Measurements from ENCODE around the gene PDIA2.
"Not testable (repeated sequence)": the region's sequence is repeated elsewhere in the genome, so short reads cannot be mapped to it uniquely, and the experiment has no call there.

PDIA2 gene

GRCh38 chr16:324451-325334 lies 41.7 kb downstream of the PDIA2 start:
- no peaks in the 10 kb centered on the region for H3K27me3 ChIP-seq (ENCODE audit: insufficient read depth, poor library complexity, severe bottlenecking)
- TF ChIP-seq GABPA (IDR thresholded peaks at IDR 0.05; ENCODE audit: low read depth) (no peak), REST (IDR thresholded peaks at IDR 0.05; ENCODE audit: insufficient replicate concordance, low read depth) (no peak), POLR2AphosphoS5 (IDR thresholded peaks at IDR 0.05; ENCODE audit: low read depth) (peak; percentile 64; the same call in 1 of the 2 replicates), SPI1 (IDR thresholded peaks at IDR 0.05; ENCODE audit: borderline replicate concordance, low read depth) (no peak)
- peak overlapping the region; percentile 64 for H3K27ac ChIP-seq (replicated peaks)
- DNase-seq (ENCODE audit: low read depth in 1 of 2, low spot score in 1 of 2), result peak in 1 of 2 experiments; percentile 58
- H3K4me3 ChIP-seq (replicated peaks; ENCODE audit: insufficient read depth, low read length), result no peak overlapping the region

GRCh38 chr16:325375-326145 lies 42.6 kb downstream of the PDIA2 start:
- no peak for TF ChIP-seq POLR2AphosphoS5 (IDR thresholded peaks at IDR 0.05; ENCODE audit: low read depth)
- no peak for TF ChIP-seq GABPA (IDR thresholded peaks at IDR 0.05; ENCODE audit: low read depth)
- no peak for TF ChIP-seq SPI1 (IDR thresholded peaks at IDR 0.05; ENCODE audit: borderline replicate concordance, low read depth)
- no peak for TF ChIP-seq REST (IDR thresholded peaks at IDR 0.05; ENCODE audit: insufficient replicate concordance, low read depth)
- TF ChIP-seq CTCF (IDR thresholded peaks at IDR 0.05; ENCODE audit: insufficient read depth, low read length), result no peak
- H3K27me3 ChIP-seq (ENCODE audit: insufficient read depth, poor library complexity, severe bottlenecking), result no peaks in the 10 kb centered on the region
- no peak for DNase-seq (ENCODE audit: low read depth in 1 of 2, low spot score in 1 of 2)
- peak overlapping the region; percentile 64 for H3K27ac ChIP-seq (replicated peaks)
- H3K4me3 ChIP-seq (replicated peaks; ENCODE audit: insufficient read depth, low read length), result no peak overlapping the region

DNA sequence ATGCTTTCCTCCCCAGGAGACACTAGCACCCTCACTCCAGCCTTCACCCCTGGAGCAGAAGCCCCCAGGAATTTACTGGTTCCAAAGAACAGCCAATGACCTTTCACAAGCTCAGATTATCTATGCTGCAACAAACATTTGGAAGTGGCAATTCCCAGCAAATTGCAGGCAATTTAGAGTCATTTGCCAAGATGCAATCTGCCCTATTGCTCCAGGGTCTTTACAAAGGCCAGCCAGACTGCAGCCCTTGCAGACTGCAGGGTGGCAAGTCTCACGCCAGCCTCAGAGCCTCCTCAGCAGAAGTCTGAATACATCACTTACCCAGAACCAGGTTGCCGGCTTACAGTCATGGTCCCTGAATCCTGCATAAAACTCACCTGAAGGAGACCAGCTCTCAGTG lies 47.8 kb downstream of the PDIA2 start:
- no peak for DNase-seq (ENCODE audit: low read depth in 1 of 2, low spot score in 1 of 2)
- no peaks in the 10 kb centered on the region for H3K27me3 ChIP-seq (ENCODE audit: insufficient read depth, poor library complexity, severe bottlenecking)
- 0 out of 2 replicates have a peak overlapping the region, but pooled peaks have one; percentile 21 for H3K27ac ChIP-seq (replicated peaks)
- TF ChIP-seq REST (IDR thresholded peaks at IDR 0.05; ENCODE audit: insufficient replicate concordance, low read depth) (no peak), GABPA (IDR thresholded peaks at IDR 0.05; ENCODE audit: low read depth) (no peak), CTCF (IDR thresholded peaks at IDR 0.05; ENCODE audit: insufficient read depth, low read length) (no peak), SPI1 (IDR thresholded peaks at IDR 0.05; ENCODE audit: borderline replicate concordance, low read depth) (no peak)
- no peak overlapping the region for H3K4me3 ChIP-seq (replicated peaks; ENCODE audit: insufficient read depth, low read length)

DNA sequence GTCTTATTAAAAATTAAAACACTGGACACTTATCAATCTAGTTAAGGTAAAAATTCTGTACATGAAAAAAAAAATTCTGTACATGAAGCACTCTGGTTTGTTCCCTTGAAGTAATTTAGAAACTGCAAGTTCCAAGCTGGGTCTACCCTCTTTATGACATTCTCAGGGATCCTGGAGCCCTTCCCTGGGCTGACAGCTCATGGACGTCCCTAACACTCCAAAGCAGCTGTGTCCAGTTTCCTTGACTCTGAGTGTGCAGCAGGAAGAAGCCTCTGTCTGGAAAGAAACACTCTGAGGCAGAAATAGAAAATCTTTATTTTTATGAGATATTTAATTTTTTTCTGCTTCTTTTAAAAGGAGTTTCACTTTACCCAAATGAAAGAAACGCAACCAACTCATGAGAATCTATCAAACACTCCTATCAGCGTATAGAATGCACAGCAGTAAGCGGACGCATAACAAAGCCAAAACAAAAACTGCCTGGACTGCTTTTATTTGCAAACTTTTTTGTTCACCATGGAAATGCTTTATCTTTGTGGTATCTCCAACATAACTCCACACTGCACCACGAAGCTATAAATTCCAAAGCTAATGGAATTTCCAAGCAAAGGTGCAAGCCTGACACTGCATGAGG lies 48.3 kb downstream of the PDIA2 start:
- H3K4me3 ChIP-seq (replicated peaks; ENCODE audit: insufficient read depth, low read length); H3K27me3 ChIP-seq (ENCODE audit: insufficient read depth, poor library complexity, severe bottlenecking); DNase-seq (ENCODE audit: low read depth in 1 of 2, low spot score in 1 of 2): not testable (repeated sequence)
- 0 out of 2 replicates have a peak overlapping the region, but pooled peaks have one; percentile 21 for H3K27ac ChIP-seq (replicated peaks)

Measured in HL-60 (cell line).